Measurements from ENCODE around the gene MX1.
"Not testable (repeated sequence)": the region's sequence is repeated elsewhere in the genome, so short reads cannot be mapped to it uniquely, and the experiment has no call there.

The MX1 gene

DNA sequence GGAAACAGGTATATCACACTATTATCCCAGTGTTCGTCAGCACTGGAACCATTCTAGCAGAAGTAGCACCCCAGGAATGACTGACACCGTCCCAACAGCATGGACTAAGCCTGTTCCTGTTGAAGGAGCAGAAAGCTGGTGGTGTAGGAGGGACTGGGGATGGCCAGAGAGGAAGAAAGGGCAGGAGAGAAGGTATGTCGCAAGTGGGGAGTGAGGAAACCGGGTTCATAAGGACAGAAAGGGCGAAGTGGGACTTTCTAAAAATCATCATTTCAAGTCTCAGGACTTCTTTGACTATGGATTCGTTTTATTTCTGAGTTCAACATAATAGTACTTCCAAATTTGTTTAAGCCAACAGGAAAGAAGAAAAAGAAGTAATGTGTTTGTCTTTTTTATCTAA lies 19.7 kb upstream of the MX1 start:
- 100% methylated on average over 3 of the region's 6 CpGs for WGBS (ENCODE audit: insufficient coverage)
- no peak overlapping the region for H3K4me3 ChIP-seq (ENCODE audit: control insufficient read depth in 1 of 7, extremely low read depth in 1 of 7, insufficient read depth in 4 of 7, low read depth in 2 of 7, low read length in 6 of 7)
- no peak for DNase-seq
- POLR2A ChIA-PET = no interaction called here
- CTCF ChIA-PET = interaction anchor here (2.1 kb wide), 1 partner anchor 124 kb away, joined by 5 read pairs; no protein-coding TSS in a partner anchor
- H3K4me1 ChIP-seq (ENCODE audit: control extremely low read depth in 1 of 4, control insufficient read depth in 4 of 4, insufficient read depth in 4 of 4, low read length in 3 of 4) = peaks cover 0 to 3% (median 0%) of the 10 kb centered on the region in 4 experiments
- H3K9me3 ChIP-seq (ENCODE audit: control extremely low read depth in 1 of 5, control insufficient read depth in 4 of 5, insufficient read depth in 2 of 5, low read depth in 1 of 5, low read length in 4 of 5) = peaks cover 0 to 13% (median 4%) of the 10 kb centered on the region in 5 experiments
- H3K27ac ChIP-seq (ENCODE audit: insufficient read depth in 1 of 2, low read depth in 1 of 2, low read length in 2 of 2, poor library complexity in 1 of 2, severe bottlenecking in 2 of 2) = no peak overlapping the region
- H3K36me3 ChIP-seq (ENCODE audit: control insufficient read depth in 4 of 4, insufficient read depth in 4 of 4, low read length in 3 of 4) = peaks cover 0 to 46% (median 9%) of the 10 kb centered on the region in 4 experiments
- H3K27me3 ChIP-seq (replicated peaks in 2 of 5; ENCODE audit: control insufficient read depth in 4 of 5, insufficient read depth in 5 of 5, low read length in 4 of 5) = no peaks in the 10 kb centered on the region

DNA sequence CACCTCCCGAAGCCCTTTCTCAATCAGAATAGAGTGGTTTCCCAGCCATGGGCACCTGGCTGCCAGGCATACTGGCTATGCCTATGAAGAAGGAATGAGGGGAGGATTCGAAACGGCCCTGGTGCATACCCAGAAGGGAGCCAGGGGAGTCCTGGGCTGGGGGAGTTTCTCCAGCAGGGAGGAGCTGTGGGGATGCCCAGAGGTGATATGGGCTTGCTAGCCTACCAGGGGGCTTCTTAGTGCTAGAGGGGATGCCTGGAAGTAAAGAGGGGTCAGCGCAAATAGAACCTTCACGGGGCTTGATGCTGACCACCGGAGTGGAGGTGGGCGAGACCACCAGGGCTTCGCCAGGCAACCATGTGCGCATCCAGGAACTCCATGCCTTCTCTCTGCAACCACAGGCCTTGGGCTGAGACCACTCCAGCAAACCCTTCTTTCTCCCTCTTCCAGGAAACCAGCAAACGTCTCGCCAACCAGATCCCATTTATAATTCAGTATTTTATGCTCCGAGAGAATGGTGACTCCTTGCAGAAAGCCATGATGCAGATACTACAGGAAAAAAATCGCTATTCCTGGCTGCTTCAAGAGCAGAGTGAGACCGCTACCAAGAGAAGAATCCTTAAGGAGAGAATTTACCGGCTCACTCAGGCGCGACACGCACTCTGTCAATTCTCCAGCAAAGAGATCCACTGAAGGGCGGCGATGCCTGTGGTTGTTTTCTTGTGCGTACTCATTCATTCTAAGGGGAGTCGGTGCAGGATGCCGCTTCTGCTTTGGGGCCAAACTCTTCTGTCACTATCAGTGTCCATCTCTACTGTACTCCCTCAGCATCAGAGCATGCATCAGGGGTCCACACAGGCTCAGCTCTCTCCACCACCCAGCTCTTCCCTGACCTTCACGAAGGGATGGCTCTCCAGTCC lies 18.2 kb upstream of the MX1 start:
- Histone ChIP-seq H3K4me3 (ENCODE audit: control insufficient read depth in 1 of 7, extremely low read depth in 1 of 7, insufficient read depth in 4 of 7, low read depth in 2 of 7, low read length in 6 of 7) (no peak overlapping the region), H3K27me3 (replicated peaks in 2 of 5; ENCODE audit: control insufficient read depth in 4 of 5, insufficient read depth in 5 of 5, low read length in 4 of 5) (no peaks in the 10 kb centered on the region), H3K9me3 (ENCODE audit: control extremely low read depth in 1 of 5, control insufficient read depth in 4 of 5, insufficient read depth in 2 of 5, low read depth in 1 of 5, low read length in 4 of 5) (peaks cover 0 to 16% (median 6%) of the 10 kb centered on the region in 5 experiments), H3K27ac (ENCODE audit: insufficient read depth in 1 of 2, low read depth in 1 of 2, low read length in 2 of 2, poor library complexity in 1 of 2, severe bottlenecking in 2 of 2) (no peak overlapping the region), H3K36me3 (ENCODE audit: control insufficient read depth in 4 of 4, insufficient read depth in 4 of 4, low read length in 3 of 4) (peaks cover 0 to 38% (median 8%) of the 10 kb centered on the region in 4 experiments), H3K4me1 (ENCODE audit: control extremely low read depth in 1 of 4, control insufficient read depth in 4 of 4, insufficient read depth in 4 of 4, low read length in 3 of 4) (peaks cover 0 to 3% (median 0%) of the 10 kb centered on the region in 4 experiments)
- ChIA-PET POLR2A (interaction anchor here (0.6 kb wide), 1 partner anchor 68 kb away, joined by 6 read pairs; no protein-coding TSS in a partner anchor), CTCF (interaction anchor here (2.1 kb wide), 1 partner anchor 125 kb away, joined by 5 read pairs; no protein-coding TSS in a partner anchor)
- WGBS (ENCODE audit: insufficient coverage) = 97% methylated on average over 21 of the region's 24 CpGs
- DNase-seq = no peak

DNA sequence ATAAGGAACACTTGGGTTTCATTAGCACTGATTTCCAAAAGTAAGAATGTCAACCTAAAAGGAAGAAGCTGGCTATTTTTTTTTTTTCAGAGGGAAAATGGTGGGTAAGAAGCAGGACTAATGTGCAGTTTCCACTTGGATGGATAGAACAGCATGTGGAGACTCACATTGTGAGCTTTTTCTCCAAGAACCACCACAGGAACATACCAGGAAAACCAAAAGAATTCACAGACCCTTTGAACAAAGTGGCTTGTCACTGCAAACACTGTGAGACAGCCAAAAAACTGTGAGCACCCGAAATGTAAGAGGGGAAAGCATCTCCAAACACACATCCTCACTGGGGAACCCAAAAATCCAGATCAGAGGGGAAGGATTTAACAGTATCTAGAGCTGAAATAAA lies 15.7 kb upstream of the MX1 start:
- no peak overlapping the region for H3K27ac ChIP-seq (ENCODE audit: insufficient read depth in 1 of 2, low read depth in 1 of 2, low read length in 2 of 2, poor library complexity in 1 of 2, severe bottlenecking in 2 of 2)
- ChIA-PET CTCF (interaction anchor here (0.8 kb wide), 1 partner anchor 50 kb away, joined by 3 read pairs; no protein-coding TSS in a partner anchor), POLR2A (no interaction called here)
- 100% methylated on average over 1 of the region's 1 CpG for WGBS (ENCODE audit: insufficient coverage)
- H3K4me3 ChIP-seq (ENCODE audit: control insufficient read depth in 1 of 7, extremely low read depth in 1 of 7, insufficient read depth in 4 of 7, low read depth in 2 of 7, low read length in 6 of 7) = no peak overlapping the region
- H3K9me3 ChIP-seq (ENCODE audit: control extremely low read depth in 1 of 5, control insufficient read depth in 4 of 5, insufficient read depth in 2 of 5, low read depth in 1 of 5, low read length in 4 of 5) = peaks cover 0 to 21% (median 6%) of the 10 kb centered on the region in 5 experiments
- H3K27me3 ChIP-seq (replicated peaks in 2 of 5; ENCODE audit: control insufficient read depth in 4 of 5, insufficient read depth in 5 of 5, low read length in 4 of 5) = no peaks in the 10 kb centered on the region
- peaks cover 0 to 30% (median 7%) of the 10 kb centered on the region in 4 experiments for H3K36me3 ChIP-seq (ENCODE audit: control insufficient read depth in 4 of 4, insufficient read depth in 4 of 4, low read length in 3 of 4)
- H3K4me1 ChIP-seq (ENCODE audit: control extremely low read depth in 1 of 4, control insufficient read depth in 4 of 4, insufficient read depth in 4 of 4, low read length in 3 of 4) = peaks cover 0 to 3% (median 0%) of the 10 kb centered on the region in 4 experiments
- no peak for DNase-seq

DNA sequence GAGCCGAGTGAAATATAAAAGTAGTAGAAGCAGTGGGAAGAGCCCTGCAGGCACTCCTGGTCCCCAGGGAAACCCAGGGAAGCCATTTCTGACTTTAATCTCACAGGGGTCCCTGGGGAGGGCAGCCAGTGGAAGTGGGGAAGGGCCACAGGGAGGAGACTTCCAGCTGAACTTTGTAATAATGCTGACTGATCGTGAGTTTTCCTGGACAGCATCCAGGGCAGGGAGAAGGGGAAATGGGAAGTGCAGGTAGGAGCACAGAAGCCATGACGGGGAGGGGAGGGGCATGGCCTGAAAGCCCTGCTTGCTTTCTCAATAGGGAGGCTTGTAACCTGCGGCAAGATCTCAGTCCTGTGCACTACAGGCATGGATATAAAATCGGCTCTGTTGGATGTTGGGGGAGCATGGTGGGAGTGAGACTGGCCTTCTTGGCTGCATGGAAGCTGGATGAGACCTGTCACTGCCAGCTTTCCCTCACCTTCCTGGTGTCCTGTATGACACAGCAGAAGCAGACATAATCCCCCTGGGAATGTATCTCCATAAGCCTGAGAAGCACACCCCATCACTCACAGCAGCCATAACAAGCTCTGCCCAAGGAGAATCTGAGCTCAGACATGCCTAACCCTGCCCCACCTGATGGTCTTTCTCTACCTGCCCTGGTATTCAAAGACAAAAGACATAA lies 15.1 kb upstream of the MX1 start:
- Histone ChIP-seq H3K4me3 (ENCODE audit: control insufficient read depth in 1 of 7, extremely low read depth in 1 of 7, insufficient read depth in 4 of 7, low read depth in 2 of 7, low read length in 6 of 7) (no peak overlapping the region), H3K9me3 (ENCODE audit: control extremely low read depth in 1 of 5, control insufficient read depth in 4 of 5, insufficient read depth in 2 of 5, low read depth in 1 of 5, low read length in 4 of 5) (peaks cover 0 to 21% (median 6%) of the 10 kb centered on the region in 5 experiments), H3K4me1 (ENCODE audit: control extremely low read depth in 1 of 4, control insufficient read depth in 4 of 4, insufficient read depth in 4 of 4, low read length in 3 of 4) (peaks cover 0 to 3% (median 0%) of the 10 kb centered on the region in 4 experiments), H3K27me3 (replicated peaks in 2 of 5; ENCODE audit: control insufficient read depth in 4 of 5, insufficient read depth in 5 of 5, low read length in 4 of 5) (no peaks in the 10 kb centered on the region), H3K36me3 (ENCODE audit: control insufficient read depth in 4 of 4, insufficient read depth in 4 of 4, low read length in 3 of 4) (peaks cover 0 to 30% (median 7%) of the 10 kb centered on the region in 4 experiments), H3K27ac (ENCODE audit: insufficient read depth in 1 of 2, low read depth in 1 of 2, low read length in 2 of 2, poor library complexity in 1 of 2, severe bottlenecking in 2 of 2) (no peak overlapping the region)
- ChIA-PET CTCF (interaction anchor here (0.6 to 1.0 kb wide), 3 partner anchors 40 to 124 kb away, joined by 3 read pairs; no protein-coding TSS in a partner anchor), POLR2A (no interaction called here)
- 93% methylated on average over 4 of the region's 5 CpGs for WGBS (ENCODE audit: insufficient coverage)
- DNase-seq = no peak

DNA sequence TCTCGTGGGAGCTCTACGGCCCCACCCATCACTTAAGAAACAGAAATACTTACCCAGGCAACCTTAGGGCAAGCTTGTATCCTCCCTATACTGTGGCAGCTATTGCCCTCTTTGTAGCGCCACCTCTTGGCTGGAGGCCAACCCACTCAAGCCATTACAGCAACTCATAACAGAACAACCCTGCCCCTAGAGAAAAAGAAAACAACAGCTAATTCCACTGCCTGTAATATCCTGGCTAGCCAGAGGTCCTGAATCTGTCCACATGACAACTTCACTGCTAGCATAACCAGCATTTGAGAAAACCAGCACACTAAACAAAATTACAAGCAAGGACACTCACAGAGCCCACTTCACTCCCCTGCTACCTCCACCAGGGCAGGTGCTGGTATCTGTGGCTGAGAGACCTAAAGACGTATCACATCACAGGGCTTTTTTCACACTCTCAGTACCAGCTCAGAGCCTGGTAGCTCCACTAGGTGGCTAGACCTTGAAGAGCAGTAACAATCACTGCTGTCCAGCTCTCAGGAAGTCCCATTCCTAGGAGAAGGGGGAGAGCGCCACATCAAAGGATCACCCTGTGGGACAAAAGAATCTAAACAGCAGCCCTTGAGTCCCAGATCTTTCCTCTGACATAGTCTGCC lies 14.5 kb upstream of the MX1 start:
- CTCF ChIA-PET = interaction anchor here (0.6 to 1.0 kb wide), 2 partner anchors 41 to 125 kb away, joined by 3 read pairs; no protein-coding TSS in a partner anchor
- Histone ChIP-seq H3K27me3 (replicated peaks in 2 of 5; ENCODE audit: control insufficient read depth in 4 of 5, insufficient read depth in 5 of 5, low read length in 4 of 5) (no peaks in the 10 kb centered on the region), H3K27ac (ENCODE audit: insufficient read depth in 1 of 2, low read depth in 1 of 2, low read length in 2 of 2, poor library complexity in 1 of 2, severe bottlenecking in 2 of 2) (no peak overlapping the region), H3K4me3 (ENCODE audit: control insufficient read depth in 1 of 7, extremely low read depth in 1 of 7, insufficient read depth in 4 of 7, low read depth in 2 of 7, low read length in 6 of 7) (no peak overlapping the region), H3K4me1 (ENCODE audit: control extremely low read depth in 1 of 4, control insufficient read depth in 4 of 4, insufficient read depth in 4 of 4, low read length in 3 of 4) (no peaks in the 10 kb centered on the region), H3K9me3 (ENCODE audit: control extremely low read depth in 1 of 5, control insufficient read depth in 4 of 5, insufficient read depth in 2 of 5, low read depth in 1 of 5, low read length in 4 of 5) (peaks cover 0 to 21% (median 6%) of the 10 kb centered on the region in 5 experiments), H3K36me3 (ENCODE audit: control insufficient read depth in 4 of 4, insufficient read depth in 4 of 4, low read length in 3 of 4) (peaks cover 0 to 30% (median 7%) of the 10 kb centered on the region in 4 experiments)
- peak in 2 of 3 donors; percentile 21 to 26 for DNase-seq
- POLR2A ChIA-PET = no interaction called here
- WGBS (ENCODE audit: insufficient coverage) = 96% methylated on average over 4 of the region's 5 CpGs

DNA sequence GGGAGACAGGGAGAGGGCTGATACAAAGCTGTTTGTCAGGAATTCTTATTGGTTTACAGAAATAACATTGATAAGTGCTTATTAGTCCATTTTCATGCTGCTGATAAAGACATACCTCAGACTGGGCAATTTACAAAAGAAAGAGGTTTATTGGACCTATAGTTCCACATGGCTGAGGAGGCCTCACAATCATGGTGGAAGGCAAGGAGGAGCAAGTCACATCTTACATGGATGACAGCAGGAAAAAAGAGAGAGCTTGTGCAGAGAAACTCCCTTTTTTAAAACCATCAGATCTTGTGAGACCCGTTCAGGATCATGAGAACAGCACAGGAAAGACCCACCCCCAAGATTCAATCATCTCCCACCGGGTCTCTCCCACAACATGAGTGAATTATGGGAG lies 8.5 kb upstream of the MX1 start:
- WGBS (ENCODE audit: insufficient coverage) = no CpG with 5 or more reads among the region's 2 CpGs
- H3K4me3 ChIP-seq (ENCODE audit: control insufficient read depth in 1 of 7, extremely low read depth in 1 of 7, insufficient read depth in 4 of 7, low read depth in 2 of 7, low read length in 6 of 7); H3K27ac ChIP-seq (ENCODE audit: insufficient read depth in 1 of 2, low read depth in 1 of 2, low read length in 2 of 2, poor library complexity in 1 of 2, severe bottlenecking in 2 of 2); H3K36me3 ChIP-seq (ENCODE audit: control insufficient read depth in 4 of 4, insufficient read depth in 4 of 4, low read length in 3 of 4); POLR2A ChIA-PET; H3K27me3 ChIP-seq (replicated peaks in 2 of 5; ENCODE audit: control insufficient read depth in 4 of 5, insufficient read depth in 5 of 5, low read length in 4 of 5); H3K9me3 ChIP-seq (ENCODE audit: control extremely low read depth in 1 of 5, control insufficient read depth in 4 of 5, insufficient read depth in 2 of 5, low read depth in 1 of 5, low read length in 4 of 5); DNase-seq: not testable (repeated sequence)
- peaks cover 0 to 11% (median 7%) of the 10 kb centered on the region in 4 experiments for H3K4me1 ChIP-seq (ENCODE audit: control extremely low read depth in 1 of 4, control insufficient read depth in 4 of 4, insufficient read depth in 4 of 4, low read length in 3 of 4)
- CTCF ChIA-PET = interaction anchor here (1.2 kb wide), 1 partner anchor 45 kb away, joined by 3 read pairs; no protein-coding TSS in a partner anchor
